PC-3 (cell line): ENCODE data around the gene ATG5. TPM values are rescaled to one million over a fixed set of nuclear protein-coding genes. Genes with fewer than 3 reads are reported as not detected.

ENCODE experiments used
- ATAC-seq: fragments of 200-7000 bp; cut with Tn5 transposase; 2 replicates; pipeline ENCODE4 v1.9.1; 2020; ENCODE audit warnings: mild to moderate bottlenecking, moderate library complexity
- BruUV-seq: library from RNA; stranded (reverse); fragments of 400-500 nt; replicated peaks from 2 replicates; lab custom pipeline; 2021; lab: Mats Ljungman, UMichigan
- CTCF ChIA-PET: fragments of 300-600 bp; sonication (Branson Sonifier 250); formaldehyde crosslinking; loops from one replicate; lab custom pipeline; 2022; ENCODE audit warnings: antibody characterized with exemption; lab: Charles Lee
- POLR2A ChIA-PET: fragments of 300-600 bp; sonication (Branson Sonifier 250); formaldehyde crosslinking; loops from one replicate; lab custom pipeline; 2022; ENCODE audit warnings: antibody characterized with exemption; ENCODE audit not compliant: unreplicated experiment; lab: Charles Lee
- DNase-seq: peaks from one replicate; pipeline ENCODE4 v3.0.0-alpha.2; 2015
- H2AFZ ChIP-seq: fragments of 300-600 bp; sonication (generic); 2 replicates; pipeline ENCODE4 v1.6.0; 2016; ENCODE audit warnings: antibody characterized with exemption, low read length
- H3F3A ChIP-seq: fragments of 300-600 bp; sonication (generic); one replicate; pipeline ENCODE4 v1.6.0; 2017; ENCODE audit warnings: antibody characterized with exemption, low read length, control low read depth, mild to moderate bottlenecking; ENCODE audit not compliant: unreplicated experiment
- H3K27ac ChIP-seq: fragments of 300-600 bp; sonication (generic); 2 replicates; pipeline ENCODE4 v1.5.1; 2016; ENCODE audit warnings: mild to moderate bottlenecking, low read length
- H3K27me3 ChIP-seq: fragments of 300-600 bp; sonication (generic); 2 replicates; pipeline ENCODE4 v1.6.1; 2016; ENCODE audit warnings: low read length, mixed read lengths
- H3K36me3 ChIP-seq: fragments of 300-600 bp; sonication (generic); 2 replicates; pipeline ENCODE4 v1.6.1; 2016; ENCODE audit warnings: low read depth, mixed run types, low read length, mixed read lengths
- H3K4me1 ChIP-seq: fragments of 300-600 bp; sonication (generic); 2 replicates; pipeline ENCODE4 v1.5.1; 2016; ENCODE audit warnings: low read length; ENCODE audit not compliant: insufficient read depth
- H3K4me2 ChIP-seq: fragments of 300-600 bp; sonication (generic); 2 replicates; pipeline ENCODE4 v1.6.0; 2016; ENCODE audit warnings: low read length
- H3K4me3 ChIP-seq: fragments of 300-600 bp; sonication (generic); 2 replicates; pipeline ENCODE4 v1.5.1; 2016; ENCODE audit warnings: mild to moderate bottlenecking, low read length, mixed read lengths
- H3K79me2 ChIP-seq: fragments of 300-600 bp; sonication (generic); 2 replicates; pipeline ENCODE4 v1.6.1; 2017; ENCODE audit warnings: low read length, mixed read lengths
- H3K9ac ChIP-seq: fragments of 300-600 bp; sonication (generic); 2 replicates; pipeline ENCODE4 v1.6.0; 2016; ENCODE audit warnings: mild to moderate bottlenecking, low read length
- H3K9me2 ChIP-seq: fragments of 300-600 bp; sonication (generic); replicated peaks from 2 replicates; pipeline ENCODE4 v1.6.1; 2016; ENCODE audit warnings: mixed run types, low read length, mixed read lengths
- H3K9me3 ChIP-seq: fragments of 300-600 bp; sonication (generic); 2 replicates; pipeline ENCODE4 v1.6.1; 2016; ENCODE audit warnings: low read length, mixed read lengths
- H4K20me1 ChIP-seq: fragments of 300-600 bp; sonication (generic); 2 replicates; pipeline ENCODE4 v1.6.1; 2016; ENCODE audit warnings: low read length, mixed read lengths
- EZH2 ChIP-seq: fragments of 300-600 bp; sonication (generic); IDR thresholded peaks from one replicate; pipeline ENCODE4 v1.6.1; 2017; ENCODE audit warnings: antibody characterized with exemption, mild to moderate bottlenecking, low read length; ENCODE audit not compliant: unreplicated experiment
- EZH2phosphoT487 ChIP-seq: fragments of 300-600 bp; sonication (generic); IDR thresholded peaks from 2 replicates; pipeline ENCODE4 v1.6.1; 2018; ENCODE audit warnings: mild to moderate bottlenecking, antibody characterized with exemption, low read length, borderline replicate concordance
- intact Hi-C: fragments of 100-400 bp; cut with micrococcal nuclease; formaldehyde crosslinking; loops from 2 replicates; pipeline ENCODE4 v1.9.0; 2023
- total RNA-seq: library from RNA; depleted of rRNA; stranded (reverse); fragments of >200 nt; gene quantifications from 2 replicates; pipeline ENCODE4 v1.2.3, GENCODE V29; 2014
- TF ChIP-seq, protein P1 (sequence below): fragments of 300-600 bp; sonication (generic); conservative IDR thresholded peaks from 2 replicates; pipeline ENCODE4 v1.5.1; 2017; ENCODE audit warnings: antibody characterized with exemption, low read depth, mild to moderate bottlenecking, low read length

Gene ATG5
- total RNA-seq, 1 experiment from 2014 or later, result 38.8 TPM

DNA sequence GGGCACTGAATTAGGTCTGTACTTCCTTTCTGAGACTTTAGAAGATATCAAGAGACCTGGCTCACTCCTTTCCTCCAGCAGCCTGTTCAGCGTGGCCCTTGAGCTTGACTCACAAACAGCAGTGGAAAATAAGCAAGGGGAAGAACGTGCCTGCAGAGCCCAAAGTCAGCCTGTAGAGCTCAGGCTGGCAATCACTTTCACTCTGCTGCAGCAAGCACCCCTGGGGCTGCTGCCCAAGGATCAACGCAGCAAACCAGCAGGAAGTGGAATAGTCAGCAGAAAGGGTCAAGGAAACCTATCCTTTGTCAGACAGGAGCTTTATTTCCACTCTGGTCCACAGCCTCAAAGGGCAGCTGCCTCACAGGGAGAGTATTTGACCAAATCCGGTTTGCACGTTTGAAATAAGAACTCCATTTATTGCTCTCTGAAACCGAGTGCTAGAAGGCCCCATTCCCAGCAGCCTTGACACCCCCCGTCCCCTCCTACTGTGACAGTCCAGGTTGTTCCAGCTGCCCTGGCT is 162.1 kb downstream of the ATG5 start:
- intact Hi-C loops, result no loop called here
- POLR2A ChIA-PET, result no interaction called here

DNA sequence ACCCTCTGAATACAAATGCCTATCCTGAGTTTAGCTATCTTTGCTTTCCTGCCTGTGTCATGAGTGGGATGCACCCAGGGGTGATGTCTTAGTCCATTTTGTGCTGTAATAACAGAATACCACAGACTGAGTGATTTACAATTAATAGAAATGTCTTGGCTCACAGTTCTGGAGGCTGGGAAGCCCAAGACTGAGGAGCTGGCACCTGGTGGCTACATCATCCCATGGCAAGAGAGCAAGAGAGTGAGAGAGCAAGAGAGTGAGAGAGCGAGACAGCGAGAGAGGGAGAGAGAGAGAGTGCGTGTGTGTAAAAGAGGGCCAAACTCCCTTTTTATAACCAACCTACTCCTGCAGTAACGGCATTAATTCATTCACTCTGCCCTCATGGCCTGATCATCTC is 162.6 kb downstream of the ATG5 start:
- DNase-seq (no peak), ATAC-seq (no peak)
- intact Hi-C loops, result no loop called here
- CTCF ChIA-PET, result no interaction called here
- H3K27me3 ChIP-seq, result no peaks in the 10 kb centered on the region
- no TSS peak for BruUV-seq
- H3K4me3 ChIP-seq, result no peak overlapping the region
- no peaks in the 10 kb centered on the region for H3K9me3 ChIP-seq
- H3K79me2 ChIP-seq, result no peaks in the 10 kb centered on the region
- POLR2A ChIA-PET, result no interaction called here
- no peaks in the 10 kb centered on the region for H3F3A ChIP-seq
- no peak overlapping the region for H2AFZ ChIP-seq
- H3K27ac ChIP-seq, result no peak overlapping the region
- H4K20me1 ChIP-seq, result no peaks in the 10 kb centered on the region
- H3K9ac ChIP-seq, result no peak overlapping the region
- H3K4me1 ChIP-seq, result peaks cover 15% of the 10 kb centered on the region
- no peaks in the 10 kb centered on the region for H3K9me2 ChIP-seq
- no peak overlapping the region for H3K4me2 ChIP-seq
- no peaks in the 10 kb centered on the region for H3K36me3 ChIP-seq
- TF ChIP-seq EZH2phosphoT487 (no peak), EZH2 (no peak)
- TF ChIP-seq, protein P1, sequence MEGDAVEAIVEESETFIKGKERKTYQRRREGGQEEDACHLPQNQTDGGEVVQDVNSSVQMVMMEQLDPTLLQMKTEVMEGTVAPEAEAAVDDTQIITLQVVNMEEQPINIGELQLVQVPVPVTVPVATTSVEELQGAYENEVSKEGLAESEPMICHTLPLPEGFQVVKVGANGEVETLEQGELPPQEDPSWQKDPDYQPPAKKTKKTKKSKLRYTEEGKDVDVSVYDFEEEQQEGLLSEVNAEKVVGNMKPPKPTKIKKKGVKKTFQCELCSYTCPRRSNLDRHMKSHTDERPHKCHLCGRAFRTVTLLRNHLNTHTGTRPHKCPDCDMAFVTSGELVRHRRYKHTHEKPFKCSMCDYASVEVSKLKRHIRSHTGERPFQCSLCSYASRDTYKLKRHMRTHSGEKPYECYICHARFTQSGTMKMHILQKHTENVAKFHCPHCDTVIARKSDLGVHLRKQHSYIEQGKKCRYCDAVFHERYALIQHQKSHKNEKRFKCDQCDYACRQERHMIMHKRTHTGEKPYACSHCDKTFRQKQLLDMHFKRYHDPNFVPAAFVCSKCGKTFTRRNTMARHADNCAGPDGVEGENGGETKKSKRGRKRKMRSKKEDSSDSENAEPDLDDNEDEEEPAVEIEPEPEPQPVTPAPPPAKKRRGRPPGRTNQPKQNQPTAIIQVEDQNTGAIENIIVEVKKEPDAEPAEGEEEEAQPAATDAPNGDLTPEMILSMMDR, result no peak

More for the DNA sequence above, 162.1 kb downstream of the ATG5 start:
- Histone ChIP-seq H3K36me3 (no peaks in the 10 kb centered on the region), H4K20me1 (no peaks in the 10 kb centered on the region), H3K27me3 (no peaks in the 10 kb centered on the region), H3K4me3 (no peak overlapping the region), H3K4me2 (no peak overlapping the region), H3K4me1 (peaks cover 15% of the 10 kb centered on the region), H3F3A (no peaks in the 10 kb centered on the region), H3K9me2 (no peaks in the 10 kb centered on the region), H3K9ac (no peak overlapping the region), H3K9me3 (no peaks in the 10 kb centered on the region), H3K27ac (no peak overlapping the region), H3K79me2 (no peaks in the 10 kb centered on the region), H2AFZ (no peak overlapping the region)
- no TSS peak for BruUV-seq
- no peak for DNase-seq
- CTCF ChIA-PET, result no interaction called here
- no peak; the same call in 1 of the 2 replicates for ATAC-seq
- TF ChIP-seq, protein P1, result no peak
- TF ChIP-seq EZH2 (no peak), EZH2phosphoT487 (no peak)

DNA sequence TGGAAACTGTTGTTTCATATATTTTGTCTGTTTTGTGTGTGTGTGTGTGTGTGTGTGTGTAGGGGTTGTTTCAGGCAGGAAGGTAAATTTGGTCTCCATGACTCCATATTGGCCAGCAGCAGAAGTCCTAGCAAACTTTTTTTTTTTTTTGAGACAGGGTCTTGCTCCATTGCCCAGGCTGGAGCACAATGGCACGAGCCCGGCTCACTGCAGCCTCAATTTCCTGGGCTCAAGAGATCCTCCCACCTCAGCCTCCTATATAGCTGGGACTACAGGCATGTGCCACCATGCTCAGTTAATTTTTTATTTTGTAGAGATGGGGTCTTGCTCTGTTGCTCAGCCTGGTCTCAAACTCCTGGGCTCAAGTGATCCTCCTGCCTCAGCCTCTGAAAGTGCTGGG is 163.7 kb downstream of the ATG5 start:
- Histone ChIP-seq H3K9ac (no peak overlapping the region), H3K27ac (no peak overlapping the region), H3K79me2 (no peaks in the 10 kb centered on the region), H3K4me1 (peaks cover 15% of the 10 kb centered on the region), H3K9me2 (no peaks in the 10 kb centered on the region), H3K4me2 (no peak overlapping the region), H3K27me3 (no peaks in the 10 kb centered on the region), H3K9me3 (no peaks in the 10 kb centered on the region), H2AFZ (no peak overlapping the region), H3K36me3 (no peaks in the 10 kb centered on the region), H3K4me3 (no peak overlapping the region), H4K20me1 (no peaks in the 10 kb centered on the region), H3F3A (no peaks in the 10 kb centered on the region)
- no TSS peak for BruUV-seq
- ATAC-seq (no peak), DNase-seq (no peak)
- ChIA-PET CTCF (no interaction called here), POLR2A (no interaction called here)
- intact Hi-C loops, result no loop called here
- TF ChIP-seq EZH2, result no peak
- TF ChIP-seq, protein P1, result no peak
